Adipocyte (in vitro differentiated cells): ENCODE data around the gene RD3L.

Experiments
- DNase-seq: peaks from one replicate; pipeline ENCODE4 v3.0.0-alpha.2; 2015; ENCODE audit warnings: low read depth
- H3K27me3 ChIP-seq: replicated peaks from 2 replicates; pipeline ENCODE4 v1.7.0; 2013; ENCODE audit warnings: mild to moderate bottlenecking, low read length, moderate library complexity; ENCODE audit not compliant: control insufficient read depth, insufficient read depth
- H3K36me3 ChIP-seq: 2 replicates; pipeline ENCODE4 v1.7.0; 2013; ENCODE audit warnings: low read length, mild to moderate bottlenecking, moderate library complexity; ENCODE audit not compliant: control insufficient read depth, insufficient read depth, severe bottlenecking
- H3K4me1 ChIP-seq: 2 replicates; pipeline ENCODE4 v1.7.0; 2013; ENCODE audit warnings: mild to moderate bottlenecking, low read length, moderate library complexity; ENCODE audit not compliant: control insufficient read depth, insufficient read depth
- H3K4me3 ChIP-seq: 2 replicates; pipeline ENCODE4 v1.7.0; 2013; ENCODE audit warnings: mild to moderate bottlenecking, low read length, moderate library complexity
- H3K9ac ChIP-seq: 2 replicates; pipeline ENCODE4 v1.7.0; 2013; ENCODE audit warnings: mild to moderate bottlenecking, low read length, moderate library complexity
- H3K9me3 ChIP-seq: 2 replicates; pipeline ENCODE4 v1.7.0; 2013; ENCODE audit warnings: mild to moderate bottlenecking, low read length, moderate library complexity; ENCODE audit not compliant: control insufficient read depth

The RD3L gene

DNA sequence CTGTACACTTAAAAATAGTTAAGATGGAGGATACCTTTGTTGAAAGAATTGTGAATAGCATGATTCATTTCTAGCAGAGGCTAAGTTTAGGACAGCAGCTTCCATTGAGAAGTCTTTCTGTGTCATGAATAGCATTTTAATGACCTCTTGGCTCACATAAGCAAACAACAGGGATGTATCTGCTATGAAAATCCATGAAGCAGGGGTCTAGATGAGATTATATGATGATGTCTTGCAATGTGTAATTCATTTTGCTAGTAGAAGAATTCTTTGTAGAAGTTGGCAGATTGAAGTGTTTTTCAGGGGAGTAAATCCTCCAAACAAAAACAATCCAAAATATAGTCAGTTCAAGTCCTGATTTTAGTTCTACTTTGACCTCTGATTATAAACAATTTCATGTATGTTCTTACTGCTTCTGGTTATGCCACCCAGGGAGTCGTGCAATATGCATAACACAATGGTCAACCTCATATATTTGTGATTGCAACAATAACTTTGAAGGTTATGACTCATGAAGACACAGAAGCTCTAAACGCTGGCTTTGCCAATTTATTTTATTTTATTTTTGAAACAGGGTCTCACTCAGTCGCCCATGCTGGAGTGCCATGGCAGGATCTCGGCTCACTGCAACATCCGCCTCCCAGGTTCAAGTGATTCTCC, 6.9 kb upstream of the RD3L start:
- Histone ChIP-seq H3K9ac (no peak overlapping the region), H3K4me3 (no peak overlapping the region), H3K36me3 (no peaks in the 10 kb centered on the region), H3K4me1 (no peaks in the 10 kb centered on the region), H3K9me3 (peaks cover 17% of the 10 kb centered on the region), H3K27me3 (peaks cover 4% of the 10 kb centered on the region)
- DNase-seq, result no peak

DNA sequence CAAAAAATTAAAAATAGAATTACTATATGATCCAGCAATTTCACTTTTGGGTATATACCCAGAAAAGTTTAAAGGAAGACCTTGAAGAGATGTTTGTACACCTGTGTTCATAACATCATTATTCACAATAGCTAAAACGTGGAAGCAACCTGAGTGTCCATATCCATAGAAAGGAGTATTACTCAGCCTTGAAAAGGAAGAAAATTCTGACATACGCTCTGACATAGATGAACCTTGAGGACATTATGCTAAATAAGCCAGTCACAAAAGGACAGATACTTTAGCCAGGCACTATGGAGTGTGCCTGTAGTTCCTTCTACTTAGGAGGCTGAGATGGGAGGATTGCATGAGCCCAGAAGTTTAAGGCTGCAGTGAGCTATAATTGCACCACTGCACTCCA, 6.1 kb upstream of the RD3L start:
- peaks cover 12% of the 10 kb centered on the region for H3K9me3 ChIP-seq
- no peak overlapping the region for H3K4me3 ChIP-seq
- no peaks in the 10 kb centered on the region for H3K4me1 ChIP-seq
- H3K36me3 ChIP-seq, result no peaks in the 10 kb centered on the region
- no peak for DNase-seq
- H3K9ac ChIP-seq, result no peak overlapping the region
- peaks cover 4% of the 10 kb centered on the region for H3K27me3 ChIP-seq

GRCh38 chr14:103946975-103947374, 4.6 kb upstream of the RD3L start:
- Histone ChIP-seq H3K36me3 (no peaks in the 10 kb centered on the region), H3K4me3 (no peak overlapping the region), H3K4me1 (no peaks in the 10 kb centered on the region), H3K9me3 (peaks cover 11% of the 10 kb centered on the region), H3K27me3 (peaks cover 9% of the 10 kb centered on the region), H3K9ac (no peak overlapping the region)
- DNase-seq, result no peak

GRCh38 chr14:103943673-103944072, 1.3 kb upstream of the RD3L start:
- no peak overlapping the region for H3K9ac ChIP-seq
- H3K27me3 ChIP-seq, result peaks cover 36% of the 10 kb centered on the region
- H3K4me1 ChIP-seq, result no peaks in the 10 kb centered on the region
- H3K4me3 ChIP-seq, result no peak overlapping the region
- peak; percentile 69 for DNase-seq
- H3K36me3 ChIP-seq, result no peaks in the 10 kb centered on the region
- peaks cover 11% of the 10 kb centered on the region for H3K9me3 ChIP-seq

GRCh38 chr14:103941462-103941861, 867 bp downstream of the RD3L start:
- Histone ChIP-seq H3K9me3 (peaks cover 5% of the 10 kb centered on the region), H3K9ac (no peak overlapping the region), H3K27me3 (peaks cover 36% of the 10 kb centered on the region), H3K4me3 (no peak overlapping the region), H3K4me1 (no peaks in the 10 kb centered on the region), H3K36me3 (no peaks in the 10 kb centered on the region)
- no peak for DNase-seq

- Histone ChIP-seq H3K4me3 (no peak overlapping the region), H3K36me3 (no peaks in the 10 kb centered on the region), H3K9me3 (no peaks in the 10 kb centered on the region), H3K9ac (no peak overlapping the region), H3K4me1 (no peaks in the 10 kb centered on the region), H3K27me3 (peaks cover 20% of the 10 kb centered on the region)
- no peak for DNase-seq
These were observed 7.2 kb downstream of the RD3L start for GRCh38 chr14:103935102-103935501.

- peaks cover 17% of the 10 kb centered on the region for H3K27me3 ChIP-seq
- H3K9me3 ChIP-seq, result no peaks in the 10 kb centered on the region
- no peak for DNase-seq
- H3K36me3 ChIP-seq, result no peaks in the 10 kb centered on the region
- H3K4me3 ChIP-seq, result no peak overlapping the region
- H3K9ac ChIP-seq, result no peak overlapping the region
- no peaks in the 10 kb centered on the region for H3K4me1 ChIP-seq
These were observed 9.4 kb downstream of the RD3L start for GRCh38 chr14:103932791-103933490.

DNA sequence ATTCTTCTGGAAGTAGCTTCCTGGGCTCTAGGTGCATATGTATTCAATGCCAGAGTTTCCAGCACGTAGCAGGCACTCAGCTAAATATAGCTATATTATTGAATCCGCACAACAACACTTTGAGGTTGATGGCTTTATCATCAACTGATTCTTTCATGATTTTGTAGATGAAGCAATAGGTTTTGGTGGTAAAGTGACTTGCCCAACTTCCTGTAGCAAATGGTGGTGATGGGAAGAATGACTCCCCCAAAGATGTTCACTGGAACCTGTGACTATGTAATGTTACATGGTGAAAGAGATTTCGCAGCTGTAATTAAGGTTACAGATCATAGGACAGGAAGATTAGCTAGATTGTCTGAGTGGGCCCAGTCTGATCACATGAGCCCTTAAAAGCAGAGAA, 10.9 kb downstream of the RD3L start:
- no peak for DNase-seq
- no peaks in the 10 kb centered on the region for H3K9me3 ChIP-seq

GRCh38 chr14:103930051-103930604, 12.2 kb downstream of the RD3L start:
- no peak for DNase-seq
- no peaks in the 10 kb centered on the region for H3K36me3 ChIP-seq
- H3K27me3 ChIP-seq, result peaks cover 21% of the 10 kb centered on the region
- H3K4me3 ChIP-seq, result no peak overlapping the region
- no peak overlapping the region for H3K9ac ChIP-seq
- H3K9me3 ChIP-seq, result no peaks in the 10 kb centered on the region
- no peaks in the 10 kb centered on the region for H3K4me1 ChIP-seq

More for the DNA sequence above, 10.9 kb downstream of the RD3L start:
- H3K4me1 ChIP-seq, result no peaks in the 10 kb centered on the region
- no peak overlapping the region for H3K4me3 ChIP-seq
- no peak overlapping the region for H3K9ac ChIP-seq
- H3K36me3 ChIP-seq, result no peaks in the 10 kb centered on the region
- peaks cover 21% of the 10 kb centered on the region for H3K27me3 ChIP-seq

GRCh38 chr14:103928011-103928890, 14.1 kb downstream of the RD3L start, which contains the start of gene TDRD9:
TSS of gene TDRD9 (plus strand) at chr14:103928456. CDS start at chr14:103928510, 54 bp downstream.
- H3K4me1 ChIP-seq, result no peaks in the 10 kb centered on the region

DNA sequence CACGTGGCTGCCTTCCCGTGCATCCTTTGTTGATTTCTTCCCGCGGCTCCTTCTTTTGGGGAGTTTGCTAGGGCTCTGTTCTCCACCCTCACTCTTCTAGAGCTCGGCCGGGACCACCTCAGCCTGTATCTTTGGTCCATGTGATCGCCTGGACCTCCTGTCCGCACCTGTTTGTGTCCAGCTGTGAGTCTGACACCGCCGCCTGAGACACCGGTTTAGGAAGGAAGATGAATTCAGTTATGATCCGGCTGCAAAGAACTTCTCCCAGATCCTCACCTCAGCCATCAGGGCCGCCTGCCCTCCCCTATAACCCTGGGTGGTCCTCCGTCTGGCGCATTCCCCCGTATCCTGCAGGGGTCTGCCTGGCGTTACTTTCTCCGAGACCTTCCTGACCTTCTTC, 14.8 kb downstream of the RD3L start:
- no peak overlapping the region for H3K9ac ChIP-seq
- H3K9me3 ChIP-seq, result no peaks in the 10 kb centered on the region
- H3K4me1 ChIP-seq, result no peaks in the 10 kb centered on the region
- no peak for DNase-seq
- no peaks in the 10 kb centered on the region for H3K36me3 ChIP-seq
- H3K27me3 ChIP-seq, result peaks cover 25% of the 10 kb centered on the region
- no peak overlapping the region for H3K4me3 ChIP-seq

More at GRCh38 chr14:103928011-103928890, 14.1 kb downstream of the RD3L start, which contains the start of gene TDRD9:
- no peak within 1 kb of the TSS for H3K9ac ChIP-seq
- no peaks in the 10 kb centered on the region for H3K9me3 ChIP-seq
- H3K4me3 ChIP-seq, result no peak within 1 kb of the TSS
- DNase-seq, result peak; percentile 54
- peaks cover 25% of the 10 kb centered on the region for H3K27me3 ChIP-seq
- no peaks in the 10 kb centered on the region for H3K36me3 ChIP-seq
